ENCODE data around the gene MEGF9.

DNA sequence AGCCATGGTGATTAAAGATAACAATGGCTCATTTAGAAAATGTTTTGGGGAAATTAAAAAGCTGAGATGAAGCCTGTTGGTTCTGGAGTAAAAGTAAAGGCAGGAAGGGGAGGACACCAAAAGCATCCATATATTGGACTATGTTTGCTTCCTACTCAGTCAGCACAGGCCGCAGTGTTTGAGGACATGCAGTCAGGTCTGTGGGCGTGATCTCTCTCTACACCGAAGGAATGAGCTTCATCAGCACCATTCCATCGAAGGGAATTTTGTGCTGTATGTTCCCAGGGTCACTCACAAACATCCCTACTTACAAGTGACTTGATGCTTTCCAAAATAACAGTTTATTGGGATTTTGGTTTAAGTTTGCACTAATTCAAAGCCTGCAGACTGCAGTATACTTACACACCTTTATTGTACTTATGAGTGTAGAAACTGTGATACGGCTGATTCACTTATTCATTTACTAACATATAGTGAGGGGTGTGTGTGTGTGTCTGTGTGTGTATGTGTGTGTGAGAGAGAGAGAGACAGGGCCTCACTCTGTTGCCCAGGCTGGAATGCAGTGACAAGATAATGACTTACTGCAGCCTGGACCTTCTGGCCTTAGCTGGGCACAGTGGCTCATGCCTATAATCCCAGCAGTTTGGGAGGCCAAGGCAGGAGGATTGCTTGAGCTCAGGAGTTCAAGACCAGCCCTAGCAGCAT, 120.9 kb downstream of the MEGF9 start:
- TF ChIP-seq, protein P1, sequence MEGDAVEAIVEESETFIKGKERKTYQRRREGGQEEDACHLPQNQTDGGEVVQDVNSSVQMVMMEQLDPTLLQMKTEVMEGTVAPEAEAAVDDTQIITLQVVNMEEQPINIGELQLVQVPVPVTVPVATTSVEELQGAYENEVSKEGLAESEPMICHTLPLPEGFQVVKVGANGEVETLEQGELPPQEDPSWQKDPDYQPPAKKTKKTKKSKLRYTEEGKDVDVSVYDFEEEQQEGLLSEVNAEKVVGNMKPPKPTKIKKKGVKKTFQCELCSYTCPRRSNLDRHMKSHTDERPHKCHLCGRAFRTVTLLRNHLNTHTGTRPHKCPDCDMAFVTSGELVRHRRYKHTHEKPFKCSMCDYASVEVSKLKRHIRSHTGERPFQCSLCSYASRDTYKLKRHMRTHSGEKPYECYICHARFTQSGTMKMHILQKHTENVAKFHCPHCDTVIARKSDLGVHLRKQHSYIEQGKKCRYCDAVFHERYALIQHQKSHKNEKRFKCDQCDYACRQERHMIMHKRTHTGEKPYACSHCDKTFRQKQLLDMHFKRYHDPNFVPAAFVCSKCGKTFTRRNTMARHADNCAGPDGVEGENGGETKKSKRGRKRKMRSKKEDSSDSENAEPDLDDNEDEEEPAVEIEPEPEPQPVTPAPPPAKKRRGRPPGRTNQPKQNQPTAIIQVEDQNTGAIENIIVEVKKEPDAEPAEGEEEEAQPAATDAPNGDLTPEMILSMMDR (IDR thresholded peaks at IDR 0.05; ENCODE audit: insufficient read depth, low read length, poor library complexity, severe bottlenecking) = no peak
- TF ChIP-seq EZH2phosphoT487 (conservative IDR thresholded peaks at IDR 0.05; ENCODE audit: low read length) = no peak

Data from SU-DHL-6 (cell line).